ENCODE data around the gene P2RY11.

Gene P2RY11

GRCh38 chr19:10138879-10139795 is 27.6 kb downstream of the P2RY11 start:
- no peak for TF ChIP-seq CTCF (IDR thresholded peaks at IDR 0.05; ENCODE audit: low read length, missing control alignments)
- no peak overlapping the region for H3K4me3 ChIP-seq (replicated peaks; ENCODE audit: low read depth, low read length)
- no peak for DNase-seq (ENCODE audit: low read depth)

- TF ChIP-seq CTCF (IDR thresholded peaks at IDR 0.05; ENCODE audit: low read length, missing control alignments): no peak
- DNase-seq (ENCODE audit: low read depth): no peak
- H3K4me3 ChIP-seq (replicated peaks; ENCODE audit: low read depth, low read length): no peak overlapping the region
Measured at GRCh38 chr19:10139952-10140351, 28.5 kb downstream of the P2RY11 start.

GRCh38 chr19:10141479-10141878 is 30.0 kb downstream of the P2RY11 start:
- no peak overlapping the region for H3K4me3 ChIP-seq (replicated peaks; ENCODE audit: low read depth, low read length)
- no peak for TF ChIP-seq CTCF (IDR thresholded peaks at IDR 0.05; ENCODE audit: low read length, missing control alignments)
- DNase-seq (ENCODE audit: low read depth): no peak

- DNase-seq (ENCODE audit: low read depth): no peak
- H3K4me3 ChIP-seq (replicated peaks; ENCODE audit: low read depth, low read length): no peak overlapping the region
- TF ChIP-seq CTCF (IDR thresholded peaks at IDR 0.05; ENCODE audit: low read length, missing control alignments): no peak
Measured at GRCh38 chr19:10141973-10142372, 30.5 kb downstream of the P2RY11 start.

- TF ChIP-seq CTCF (IDR thresholded peaks at IDR 0.05; ENCODE audit: low read length, missing control alignments): no peak
- H3K4me3 ChIP-seq (replicated peaks; ENCODE audit: low read depth, low read length): no peak overlapping the region
- DNase-seq (ENCODE audit: low read depth): no peak
Measured at GRCh38 chr19:10142701-10143375, 31.3 kb downstream of the P2RY11 start.

GRCh38 chr19:10143681-10144080 is 32.2 kb downstream of the P2RY11 start:
- no peak overlapping the region for H3K4me3 ChIP-seq (replicated peaks; ENCODE audit: low read depth, low read length)
- DNase-seq (ENCODE audit: low read depth): no peak
- TF ChIP-seq CTCF (IDR thresholded peaks at IDR 0.05; ENCODE audit: low read length, missing control alignments): no peak

Data from fibroblast of pulmonary artery (primary cell).